HG03108 (cell line): ENCODE results near the gene CD247.

Experiments
- ATAC-seq: cut with Tn5 transposase; IDR thresholded peaks from one replicate; pipeline ENCODE4 v1.9.1; 2021; ENCODE audit warnings: moderate library complexity; ENCODE audit not compliant: unreplicated experiment

Gene CD247

GRCh38 chr1:167512046-167512654 lies 6.2 kb downstream of the CD247 start:
- ATAC-seq: no peak

- no peak for ATAC-seq
These were observed 6.8 kb downstream of the CD247 start for GRCh38 chr1:167511374-167511986.

GRCh38 chr1:167510881-167511280 lies 7.4 kb downstream of the CD247 start:
- ATAC-seq: no peak

- no peak for ATAC-seq
These were observed 8.1 kb downstream of the CD247 start for GRCh38 chr1:167510244-167510643.

GRCh38 chr1:167509587-167509986 lies 8.7 kb downstream of the CD247 start:
- ATAC-seq: no peak

- no peak for ATAC-seq
These were observed 10.6 kb downstream of the CD247 start for GRCh38 chr1:167507719-167508118.

GRCh38 chr1:167504467-167504827 lies 13.9 kb downstream of the CD247 start:
- no peak for ATAC-seq

GRCh38 chr1:167503626-167504466 lies 14.5 kb downstream of the CD247 start:
- no peak for ATAC-seq

- no peak for ATAC-seq
These were observed 15.4 kb downstream of the CD247 start for GRCh38 chr1:167502719-167503462.

GRCh38 chr1:167502192-167502551 lies 16.2 kb downstream of the CD247 start:
- ATAC-seq: no peak

GRCh38 chr1:167501515-167502191 lies 16.7 kb downstream of the CD247 start:
- ATAC-seq: no peak

- ATAC-seq: no peak
These were observed 18.0 kb downstream of the CD247 start for GRCh38 chr1:167500283-167500860.

GRCh38 chr1:167499664-167500101 lies 18.6 kb downstream of the CD247 start:
- peak; percentile 89 for ATAC-seq

GRCh38 chr1:167499106-167499505 lies 19.2 kb downstream of the CD247 start:
- no peak for ATAC-seq

GRCh38 chr1:167496797-167497619 lies 21.3 kb downstream of the CD247 start:
- no peak for ATAC-seq

- no peak for ATAC-seq
These were observed 25.0 kb downstream of the CD247 start for GRCh38 chr1:167493372-167493771.

- no peak for ATAC-seq
These were observed 25.8 kb downstream of the CD247 start for GRCh38 chr1:167492481-167492910.

- ATAC-seq: no peak
These were observed 26.5 kb downstream of the CD247 start for GRCh38 chr1:167491586-167492461.

- ATAC-seq: no peak
These were observed 27.6 kb downstream of the CD247 start for GRCh38 chr1:167490765-167491164.
